ENCODE results near the gene COL5A2.

COL5A2 gene

DNA sequence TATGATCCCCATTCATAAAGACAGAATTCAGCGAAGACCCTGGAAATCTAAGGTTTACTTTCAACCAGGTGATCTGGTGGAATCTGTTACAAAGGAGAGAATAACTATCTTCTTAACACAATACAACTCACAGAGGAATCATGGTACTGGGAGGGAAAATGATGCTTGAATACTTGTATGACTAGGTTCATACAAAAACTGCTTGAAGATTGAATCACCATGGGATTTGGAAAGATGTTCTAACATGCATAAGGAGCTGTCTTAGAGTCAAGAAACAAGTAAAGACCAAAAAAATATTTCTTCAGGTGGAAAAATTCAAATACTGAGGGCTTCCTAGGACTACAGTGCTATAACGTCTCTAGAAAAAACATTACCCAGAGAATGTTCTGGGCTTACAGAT lies 32.2 kb downstream of the COL5A2 start:
- no peak for DNase-seq (ENCODE audit: low read depth)

DNA sequence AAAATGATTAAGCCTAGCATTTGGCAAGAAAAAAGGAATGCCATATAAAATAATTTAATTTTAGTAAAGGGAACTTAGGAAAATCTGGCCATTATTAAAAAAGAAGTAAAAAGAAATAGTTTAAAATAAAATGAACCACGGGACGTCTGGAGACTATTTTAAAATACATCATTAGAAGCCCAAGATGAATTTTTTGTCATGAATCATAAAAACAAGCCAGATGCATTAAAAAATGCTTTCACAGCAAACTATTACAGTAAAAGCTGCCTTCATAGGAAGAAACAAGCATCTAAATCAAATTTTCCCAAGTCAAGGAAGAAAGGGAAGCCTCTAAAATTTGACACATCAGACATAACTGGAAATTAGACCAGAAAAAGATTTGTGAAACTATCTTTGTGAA lies 33.0 kb downstream of the COL5A2 start:
- DNase-seq (ENCODE audit: low read depth) = no peak

DNA sequence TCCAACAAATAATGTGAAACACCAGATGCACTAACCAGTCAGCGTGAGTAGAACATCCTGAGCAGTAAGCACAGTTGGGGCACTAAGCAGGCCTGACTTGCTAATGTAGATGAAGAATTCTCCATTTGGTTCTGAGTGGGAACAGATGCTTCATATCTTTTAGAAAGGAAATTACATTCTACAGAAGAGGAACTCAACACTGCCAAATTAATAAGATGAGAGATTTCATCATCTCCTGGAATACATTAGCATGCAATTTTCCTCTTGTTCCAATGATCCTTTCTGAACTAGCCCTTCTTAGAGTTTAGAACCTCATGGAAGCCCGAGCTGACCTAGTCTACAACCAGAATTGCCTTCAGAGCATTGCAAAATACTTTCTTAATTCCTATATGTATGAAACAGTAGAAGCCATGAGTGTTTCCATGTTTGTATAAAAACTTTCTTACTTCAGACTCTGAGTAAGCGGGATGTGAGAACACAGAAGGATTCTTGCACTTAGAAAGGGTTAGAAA lies 34.8 kb downstream of the COL5A2 start:
- DNase-seq (ENCODE audit: low read depth) = no peak

DNA sequence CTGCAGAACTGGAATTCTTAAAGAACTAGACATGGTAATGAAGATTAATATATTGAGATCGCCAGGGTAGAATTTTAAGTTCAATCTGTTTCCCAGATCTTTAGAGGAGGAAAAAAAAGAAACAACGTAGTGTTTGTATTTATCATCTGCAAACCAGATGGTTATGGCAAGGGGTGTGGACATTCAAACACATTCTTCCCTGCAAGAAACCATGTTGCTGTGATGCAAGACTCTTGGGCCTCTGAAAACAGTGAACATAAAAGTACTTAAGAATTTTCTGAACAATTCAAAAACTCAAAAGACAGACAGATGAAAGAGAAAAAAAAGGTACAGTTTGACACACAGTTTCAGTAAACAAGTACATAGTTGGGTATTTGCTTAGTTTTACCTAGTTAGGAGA lies 35.6 kb downstream of the COL5A2 start:
- DNase-seq (ENCODE audit: low read depth) = no peak

DNA sequence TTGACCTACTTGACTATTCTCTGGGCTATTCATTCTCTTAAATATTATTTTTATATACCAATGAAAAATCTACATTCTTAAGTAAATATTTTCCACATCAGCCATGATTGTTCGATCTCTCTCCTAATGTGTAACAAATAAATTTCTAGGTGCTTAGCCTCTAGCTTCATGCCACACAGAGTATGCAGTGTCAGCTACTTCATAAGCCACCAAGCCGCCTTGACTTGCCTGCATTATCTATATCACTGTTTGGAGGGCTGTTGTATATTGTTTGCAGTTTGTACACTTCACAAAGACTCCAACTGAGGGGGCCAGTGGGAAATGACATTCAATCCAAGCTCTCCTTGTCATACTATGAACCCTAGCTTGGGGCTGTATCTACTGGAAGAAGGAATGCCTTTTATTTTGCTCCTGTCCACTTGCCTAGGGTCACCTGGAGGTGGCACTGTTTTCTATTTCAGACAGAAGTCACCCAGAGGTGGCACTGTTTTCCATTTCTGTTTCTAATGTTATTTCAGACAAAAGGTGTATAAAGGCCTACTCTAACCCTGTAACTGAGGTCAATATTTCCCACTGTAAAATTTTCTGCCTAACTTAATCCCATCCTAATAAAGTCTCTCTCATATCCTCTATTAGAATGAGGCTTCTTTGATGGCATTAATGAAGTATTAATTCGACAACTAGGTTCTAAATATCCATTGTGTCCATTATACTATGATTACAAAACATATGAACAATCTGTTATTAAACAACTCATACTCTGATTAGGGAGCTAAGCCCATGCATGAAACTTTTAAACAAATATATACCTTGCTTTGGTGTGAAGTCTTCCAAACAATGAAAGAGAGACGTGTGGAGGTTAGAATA lies 36.4 kb downstream of the COL5A2 start:
- no peak for DNase-seq (ENCODE audit: low read depth)

DNA sequence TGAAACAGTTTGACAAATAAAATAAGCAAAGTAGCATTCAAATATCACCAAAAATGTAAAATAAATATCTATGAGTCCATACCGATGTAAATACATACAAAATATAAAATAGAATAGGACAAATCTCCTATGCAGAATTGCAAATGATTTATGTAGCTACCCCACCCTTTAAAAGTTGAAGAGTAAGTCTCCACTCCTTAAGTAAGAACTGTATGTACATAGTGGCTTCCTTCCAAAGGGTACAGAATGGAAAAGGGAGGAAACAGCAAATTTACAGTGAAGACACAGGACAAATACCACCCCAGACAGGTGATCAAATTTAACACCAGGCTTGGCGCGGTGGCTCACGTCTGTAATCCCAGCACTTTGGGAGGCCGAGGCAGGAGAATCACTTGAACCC lies 40.8 kb downstream of the COL5A2 start:
- no peak for DNase-seq (ENCODE audit: low read depth)

DNA sequence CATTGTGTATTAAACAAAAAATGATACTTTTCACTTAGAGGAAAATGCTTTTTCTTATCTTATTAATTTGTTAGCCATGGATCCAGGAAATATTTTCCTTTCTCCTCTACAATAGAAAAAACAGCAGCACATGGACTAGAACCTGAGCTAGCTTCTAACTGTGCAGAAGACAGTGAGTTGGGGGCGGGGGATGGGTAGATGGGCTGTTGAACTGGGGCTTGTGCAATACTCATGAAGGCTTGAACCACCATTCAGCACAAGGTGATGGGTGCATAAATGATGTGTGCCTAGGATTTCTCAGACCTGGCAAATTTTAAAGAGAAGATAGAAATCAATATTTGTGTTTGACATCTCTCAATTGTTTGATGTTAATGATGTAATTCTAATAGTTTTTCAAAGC lies 42.0 kb downstream of the COL5A2 start:
- DNase-seq (ENCODE audit: low read depth) = no peak

DNA sequence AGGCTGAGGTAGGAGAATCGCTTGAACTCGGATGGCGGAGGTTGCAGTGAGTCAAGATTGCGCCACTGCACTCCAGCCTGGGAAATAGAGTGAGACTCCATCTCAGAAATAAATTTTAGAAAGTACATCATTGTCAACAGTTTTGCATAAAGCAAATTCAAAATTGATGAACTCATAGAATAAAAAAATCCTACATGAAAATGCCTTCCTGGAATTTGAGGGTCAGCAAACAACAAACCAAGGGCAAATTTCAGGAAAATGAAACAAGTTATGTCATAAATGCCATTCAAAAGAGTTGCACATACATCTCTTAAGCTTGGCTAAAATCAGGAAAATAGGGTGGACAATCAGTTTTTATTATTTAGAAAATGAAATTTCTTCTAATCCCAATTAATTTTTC lies 45.1 kb downstream of the COL5A2 start:
- no peak for DNase-seq (ENCODE audit: low read depth)

DNA sequence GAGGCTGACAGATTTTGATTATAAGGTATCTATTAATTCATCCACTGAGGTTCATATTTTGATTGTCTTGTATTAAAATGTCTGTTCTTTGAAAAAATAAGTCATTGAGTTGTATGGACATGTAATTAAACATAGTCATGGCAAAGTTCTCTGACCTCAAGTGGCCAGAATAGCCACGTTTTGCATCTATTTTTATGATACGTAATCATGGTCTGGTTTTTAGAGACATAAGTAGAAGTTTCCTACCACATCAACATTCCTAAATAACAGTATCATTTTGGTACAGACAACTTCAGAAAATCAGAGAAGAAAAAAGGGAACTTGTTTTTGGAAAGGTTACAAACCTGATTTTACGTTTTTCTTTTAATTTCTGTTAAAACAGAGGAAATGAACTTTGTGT lies 47.6 kb downstream of the COL5A2 start:
- DNase-seq (ENCODE audit: low read depth) = no peak

DNA sequence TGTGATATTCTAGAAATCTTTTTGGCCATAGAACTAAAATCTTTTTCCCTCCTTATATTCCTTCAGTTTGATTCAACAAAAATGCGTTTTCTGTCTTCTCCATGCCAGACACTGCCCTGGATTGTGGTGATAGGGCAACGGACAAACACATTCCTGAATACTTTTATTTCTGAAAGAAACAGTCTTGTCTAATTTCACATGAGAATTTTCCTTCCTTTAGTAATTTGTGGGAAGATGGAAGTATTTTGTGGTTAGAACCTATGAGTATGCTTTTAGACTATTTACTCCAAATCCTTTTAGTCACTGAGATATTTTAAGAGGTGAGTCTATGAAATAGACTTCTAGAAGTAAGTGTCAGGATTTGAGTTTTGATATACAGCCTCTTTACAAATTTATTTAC lies 49.6 kb downstream of the COL5A2 start:
- DNase-seq (ENCODE audit: low read depth) = no peak

DNA sequence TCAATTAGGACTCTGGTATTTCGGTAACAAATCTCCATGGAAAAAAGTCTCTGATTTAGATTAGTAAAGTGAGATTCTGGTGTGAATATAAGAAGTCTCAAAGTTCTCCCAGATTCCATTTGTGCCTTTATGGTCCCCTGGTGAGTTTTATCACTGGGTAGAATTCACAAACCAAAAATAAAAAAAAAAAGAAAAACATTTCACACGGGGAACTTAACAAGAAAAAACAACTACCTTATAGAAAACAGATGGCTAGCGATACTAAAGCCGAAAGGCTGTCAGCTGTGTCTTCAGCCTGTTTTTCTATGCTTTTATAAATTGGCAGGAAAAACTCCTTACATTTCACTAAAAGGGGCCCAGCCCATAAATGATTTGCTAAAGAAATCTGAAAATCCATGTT lies 50.6 kb downstream of the COL5A2 start:
- DNase-seq (ENCODE audit: low read depth) = no peak

DNA sequence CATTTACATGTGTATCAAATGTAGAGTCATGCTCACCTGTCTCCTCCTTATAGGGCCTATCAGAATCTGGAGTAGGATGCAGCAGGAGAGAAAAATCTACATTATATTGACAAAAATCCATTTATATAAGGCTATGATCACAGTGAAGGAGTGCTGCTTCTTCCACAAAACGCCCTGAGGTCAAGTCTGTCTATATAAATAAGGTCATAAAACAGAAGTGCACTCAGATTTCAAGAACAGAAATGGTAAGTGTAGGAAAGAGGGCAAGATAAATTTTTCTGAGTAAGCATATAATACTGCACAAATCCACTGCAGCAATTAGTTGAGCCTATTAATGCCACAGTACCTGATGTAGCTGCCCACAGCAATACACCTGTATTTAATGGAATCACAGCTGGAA lies 51.8 kb downstream of the COL5A2 start:
- DNase-seq (ENCODE audit: low read depth) = no peak

DNA sequence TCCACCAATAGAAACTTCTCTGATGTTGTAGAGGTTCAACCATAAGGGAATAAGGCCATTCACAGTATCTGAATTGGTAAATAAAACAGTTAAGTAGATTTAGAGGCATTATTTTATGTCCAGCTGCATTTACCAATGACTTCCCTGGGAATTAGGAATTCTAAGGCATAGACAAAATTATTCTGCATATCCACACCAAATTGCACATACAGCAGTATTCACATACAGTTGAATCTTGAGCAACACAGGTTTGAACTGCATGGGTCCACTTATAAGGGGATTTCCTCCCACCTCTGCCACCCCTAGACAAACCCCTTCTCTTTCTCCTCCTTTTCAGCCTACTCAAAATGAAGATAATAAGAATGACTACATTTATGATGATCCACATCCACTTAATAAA lies 54.4 kb downstream of the COL5A2 start:
- DNase-seq (ENCODE audit: low read depth) = no peak

DNA sequence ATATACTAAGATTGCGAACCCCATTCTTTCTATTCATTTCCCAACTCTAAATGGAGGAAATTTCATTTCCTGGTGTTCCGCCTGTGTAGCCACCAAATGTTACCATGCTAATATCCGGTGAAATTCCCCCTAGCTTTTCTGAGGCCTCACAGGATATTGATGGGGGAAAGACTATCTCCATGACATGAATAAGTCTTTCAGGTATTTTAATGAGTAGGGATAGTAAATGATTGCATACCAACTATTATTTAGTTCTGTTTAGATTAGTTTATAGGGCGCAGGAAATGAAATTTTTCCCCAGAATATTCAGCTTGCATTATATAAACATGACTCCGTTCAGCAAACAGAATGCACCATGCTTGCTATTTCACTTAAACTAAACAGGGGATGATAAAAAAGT lies 55.4 kb downstream of the COL5A2 start:
- no peak for DNase-seq (ENCODE audit: low read depth)

DNA sequence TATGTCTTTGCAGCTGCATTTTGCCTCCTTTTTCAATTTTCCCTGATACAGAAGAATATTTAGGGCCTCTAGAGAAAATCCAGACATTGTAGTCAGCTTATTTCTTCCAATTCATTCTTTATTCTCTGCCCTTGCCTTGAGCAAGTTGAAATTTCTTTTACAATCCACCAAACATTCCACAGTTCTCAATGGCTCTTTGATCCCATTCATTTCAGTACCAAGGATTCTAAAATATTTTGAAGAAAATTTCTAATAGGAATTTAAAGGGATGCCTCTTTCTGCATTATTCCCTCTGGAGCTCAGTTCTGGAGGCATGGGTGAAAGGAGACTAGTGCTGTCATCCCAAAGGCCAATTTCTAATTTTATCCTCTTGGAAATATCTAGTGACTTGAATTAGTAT lies 61.2 kb downstream of the COL5A2 start:
- DNase-seq (ENCODE audit: low read depth) = no peak

DNA sequence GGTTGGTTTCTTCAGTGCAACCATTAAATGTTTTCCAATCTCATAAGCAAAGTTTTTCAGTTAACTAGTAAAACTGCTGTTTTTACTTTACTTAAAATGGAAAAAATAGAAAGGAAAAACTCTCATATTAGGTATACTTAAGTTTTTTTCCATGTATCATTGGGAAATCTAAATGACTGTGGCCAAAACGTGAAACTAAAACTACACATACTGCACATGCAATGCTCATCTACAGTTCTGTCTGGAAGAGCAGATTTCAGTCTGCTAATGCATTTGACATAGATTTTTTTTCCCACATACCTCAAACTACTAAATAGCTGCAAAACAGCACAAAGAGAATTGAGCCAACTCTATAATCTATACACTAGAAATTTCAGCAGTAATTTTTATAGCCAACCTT lies 62.6 kb downstream of the COL5A2 start:
- DNase-seq (ENCODE audit: low read depth) = no peak

DNA sequence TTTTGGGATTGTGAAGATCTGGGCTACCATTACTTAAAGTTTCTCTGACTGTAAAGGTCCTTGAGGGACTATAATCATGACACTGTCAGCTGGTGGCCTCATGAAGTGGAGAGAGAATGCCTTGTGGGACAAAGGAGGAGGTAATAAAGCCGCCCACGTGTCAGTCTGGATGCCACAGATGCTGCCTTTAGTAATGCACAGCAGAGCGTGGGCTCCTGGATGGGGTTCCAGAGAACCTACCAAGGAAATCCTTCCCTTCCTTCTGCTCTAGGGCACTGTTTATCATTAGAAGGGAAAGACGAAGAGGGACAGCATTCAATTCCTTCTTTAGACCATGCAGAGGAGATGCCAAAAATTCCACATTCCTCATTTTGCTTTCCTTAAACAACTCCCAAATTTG lies 63.5 kb downstream of the COL5A2 start:
- no peak for DNase-seq (ENCODE audit: low read depth)

DNA sequence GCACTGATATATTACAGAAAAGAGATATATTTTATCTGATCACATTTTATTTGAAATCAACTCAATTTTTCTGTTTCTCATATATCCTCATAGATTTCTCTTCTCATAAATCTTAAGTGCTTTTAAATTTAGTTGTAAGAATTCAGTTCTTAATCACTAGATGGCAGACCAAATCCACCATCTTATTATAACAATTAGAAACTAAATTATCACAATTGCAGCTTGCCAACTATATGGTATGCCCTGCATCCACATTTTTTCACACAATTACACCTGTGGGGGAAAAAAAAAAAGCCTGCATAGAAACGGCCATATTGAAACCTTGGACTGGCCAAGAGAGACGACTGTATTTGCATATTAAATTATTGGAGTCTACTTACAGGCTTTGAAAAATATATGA lies 64.4 kb downstream of the COL5A2 start:
- DNase-seq (ENCODE audit: low read depth) = no peak

DNA sequence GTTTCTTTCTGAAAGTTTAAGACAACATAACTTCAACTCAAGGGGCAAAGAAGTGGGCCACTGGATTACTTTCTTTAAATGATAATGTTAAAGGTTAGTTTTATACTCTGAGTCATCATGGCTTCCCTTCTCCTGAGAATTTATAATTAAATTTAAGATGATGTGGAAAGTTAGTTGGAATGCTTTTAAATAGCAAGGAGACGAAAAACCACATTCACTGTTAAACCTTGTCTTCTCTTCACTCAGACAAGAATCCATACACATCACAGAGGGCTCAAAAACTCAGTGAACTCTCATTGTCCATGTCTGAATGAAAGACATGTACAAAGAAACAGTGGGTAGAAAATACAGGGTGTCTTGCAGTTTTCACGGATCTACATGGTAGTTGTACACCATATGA lies 65.6 kb downstream of the COL5A2 start:
- no peak for DNase-seq (ENCODE audit: low read depth)

DNA sequence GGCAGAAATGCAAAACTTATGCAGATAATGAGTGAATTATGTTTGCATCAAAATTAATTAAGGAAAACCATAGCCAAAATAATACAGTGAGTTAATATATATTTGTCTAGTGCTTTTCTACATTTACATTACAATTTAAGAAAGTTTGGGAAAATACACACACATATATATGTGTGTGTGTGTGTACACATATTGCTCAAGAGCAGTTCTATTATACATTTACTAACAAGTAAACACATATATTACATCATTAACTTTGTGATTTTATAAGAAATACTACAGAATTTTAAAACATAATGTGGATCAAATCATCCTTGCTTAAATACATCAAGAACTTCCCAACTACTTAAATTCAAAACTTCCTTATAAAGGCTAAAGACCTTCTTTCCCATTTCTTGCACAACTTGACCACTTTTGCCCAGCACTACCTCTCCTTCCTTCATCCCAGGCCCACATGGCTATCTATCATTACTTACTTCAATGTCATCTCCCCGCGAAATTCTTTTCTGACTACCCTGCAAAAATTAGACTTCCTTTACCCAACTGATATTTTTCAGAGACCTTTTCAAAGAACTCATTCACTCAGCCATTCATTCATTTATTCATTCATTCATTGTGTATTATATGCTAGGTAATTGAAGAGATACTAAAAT lies 68.4 kb downstream of the COL5A2 start:
- no peak for DNase-seq (ENCODE audit: low read depth)

DNA sequence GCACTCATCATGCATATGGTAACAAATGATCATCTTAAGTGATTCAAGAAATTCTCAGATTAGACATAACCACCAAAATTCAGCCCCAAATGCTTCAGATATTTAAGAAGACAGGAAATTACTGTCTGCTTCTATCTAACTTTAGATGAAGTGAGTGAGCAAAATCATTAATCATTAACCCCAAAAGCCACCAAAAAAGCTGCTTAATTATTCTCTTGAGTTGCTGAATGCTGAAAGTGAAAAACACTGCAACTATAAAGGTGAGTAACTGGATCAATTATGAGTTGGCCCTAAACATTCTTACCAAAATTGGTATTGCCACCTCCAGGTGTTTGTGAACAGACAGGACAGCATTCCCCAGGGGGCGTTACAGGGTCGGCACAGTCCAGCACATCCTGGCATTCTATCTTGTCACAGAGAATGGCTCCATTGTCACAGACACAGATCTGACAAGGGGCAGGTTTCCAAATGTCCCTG lies 69.6 kb downstream of the COL5A2 start:
- no peak for DNase-seq (ENCODE audit: low read depth)

DNA sequence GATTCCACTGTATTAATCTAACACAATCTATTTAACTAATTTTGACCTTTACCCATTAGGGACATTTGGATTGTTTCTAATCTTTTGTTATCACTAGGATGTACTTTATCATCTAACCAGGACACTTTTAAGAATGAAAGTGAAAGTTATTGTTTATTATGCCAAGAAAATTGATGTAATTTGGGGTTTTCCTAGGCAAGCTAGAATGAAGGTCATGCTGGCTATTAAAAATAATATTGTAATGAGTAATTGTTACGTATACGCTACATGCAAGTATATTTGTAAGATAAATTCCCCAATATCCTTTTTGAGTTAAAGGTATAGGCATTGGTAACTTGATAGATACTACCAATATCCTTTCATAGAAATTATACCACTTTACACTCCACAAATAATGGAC lies 74.6 kb downstream of the COL5A2 start:
- no peak for DNase-seq (ENCODE audit: low read depth)

DNA sequence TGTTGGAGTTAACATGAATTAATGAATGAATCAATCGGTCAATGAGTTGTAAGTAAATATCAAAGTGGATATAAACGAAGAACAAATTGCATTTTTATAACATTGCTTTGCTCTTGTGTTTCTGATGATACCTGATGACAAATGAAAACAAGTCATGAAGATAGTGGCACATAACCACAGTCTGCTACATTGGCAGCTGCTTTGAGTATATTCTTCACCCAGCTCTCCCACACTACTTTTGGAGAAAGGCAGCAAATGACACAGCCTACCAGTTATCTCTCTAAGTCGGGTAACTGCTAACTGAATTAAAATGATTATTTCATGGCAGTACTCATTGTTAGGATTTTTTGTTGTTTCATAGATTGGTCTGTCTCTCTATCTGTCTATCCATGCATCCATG lies 76.8 kb downstream of the COL5A2 start:
- no peak for DNase-seq (ENCODE audit: low read depth)

DNA sequence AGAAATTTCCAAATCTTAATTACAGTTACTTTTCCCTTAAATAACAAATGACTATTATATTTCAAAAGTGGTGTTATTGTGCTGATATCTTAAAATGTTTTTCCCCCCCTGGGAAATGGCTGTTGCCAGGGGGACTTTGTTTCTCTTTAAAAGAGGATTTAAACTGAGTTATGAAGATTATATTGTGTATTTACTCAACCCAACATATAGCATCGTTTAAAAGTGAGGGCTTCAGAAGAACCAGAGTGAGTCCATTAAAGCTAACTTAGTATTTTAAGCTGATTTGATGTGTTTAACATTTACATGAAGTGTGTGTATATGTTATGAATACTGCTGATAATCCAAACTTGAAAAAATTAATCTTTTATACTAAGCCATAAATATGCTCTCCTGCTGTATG lies 81.6 kb downstream of the COL5A2 start:
- DNase-seq (ENCODE audit: low read depth) = no peak

All from stimulated activated CD8-positive, alpha-beta memory T cell treated with anti-CD3 and anti-CD28 coated beads, Interleukin-15, amount 100 ng/mL, for 24 hours (primary cell).